GM12891 (cell line): ENCODE results near the gene SFXN5.

ENCODE experiments used
- POLR2A ChIP-seq: IDR thresholded peaks from 2 replicates; pipeline ENCODE4 v1.6.1; 2011; ENCODE audit warnings: low read depth, low read length, control low read depth
- POLR2AphosphoS5 ChIP-seq: IDR thresholded peaks from 2 replicates; pipeline ENCODE4 v1.6.1; 2011; ENCODE audit warnings: low read depth, low read length, control low read depth

- no peak for TF ChIP-seq POLR2AphosphoS5
- TF ChIP-seq POLR2A, result no peak
Measured at GRCh38 chr2:73074110-73075069, 2.9 kb upstream of the SFXN5 start.
